ENCODE measurements around the gene PGBD1.

- TF ChIP-seq CTCF (IDR thresholded peaks at IDR 0.05; ENCODE audit: insufficient read depth, low read length, poor library complexity, severe bottlenecking) (no peak), EZH2phosphoT487 (conservative IDR thresholded peaks at IDR 0.05; ENCODE audit: low read length) (no peak)
Measured at GRCh38 chr6:28323813-28324424, 42.5 kb downstream of the PGBD1 start.

All from SU-DHL-6 (cell line).